HG03064 (cell line): ENCODE data around the gene ANO10.

ENCODE experiments used
- ATAC-seq: cut with Tn5 transposase; IDR thresholded peaks from one replicate; pipeline ENCODE4 v1.9.1; 2021; ENCODE audit warnings: low read depth; ENCODE audit not compliant: unreplicated experiment

The ANO10 gene

DNA sequence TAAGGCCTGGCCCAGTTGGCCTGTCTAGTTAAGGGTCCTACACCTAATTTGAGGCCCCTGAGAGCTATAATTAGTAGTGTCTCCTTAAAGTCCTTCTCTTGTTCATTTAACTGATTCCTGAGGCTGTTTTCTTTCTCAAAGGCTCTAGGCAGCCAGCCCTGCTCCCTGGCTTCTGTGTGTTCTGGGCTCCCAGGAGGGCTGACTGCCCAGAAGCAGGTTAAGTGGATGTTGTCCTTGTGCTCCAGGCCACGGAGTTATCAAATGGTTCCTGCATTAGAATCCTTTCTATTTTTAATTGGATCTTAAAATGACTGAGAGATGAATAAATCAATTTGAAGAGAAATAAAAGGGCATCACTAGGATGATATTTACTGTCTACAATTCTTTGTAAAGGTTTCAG lies 195.4 kb downstream of the ANO10 start:
- no peak for ATAC-seq

DNA sequence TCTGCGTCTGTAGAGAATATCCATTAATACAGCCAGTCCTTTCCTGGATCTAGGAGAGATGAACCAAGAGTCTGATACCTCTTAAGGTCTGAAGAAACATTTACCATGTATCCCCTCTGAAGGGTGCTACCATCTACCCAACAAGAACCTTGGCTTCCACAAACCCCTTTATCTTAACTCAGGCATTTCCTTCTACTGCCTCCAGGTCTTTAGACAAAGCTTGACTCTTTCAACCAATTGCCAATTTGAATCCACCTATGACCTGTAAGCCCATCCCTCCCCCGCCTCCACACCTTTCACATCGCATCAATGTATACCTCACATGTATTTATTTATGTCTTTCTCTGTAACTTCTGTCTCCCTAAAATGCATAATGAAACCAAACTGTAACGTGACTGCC lies 196.0 kb downstream of the ANO10 start:
- no peak for ATAC-seq

DNA sequence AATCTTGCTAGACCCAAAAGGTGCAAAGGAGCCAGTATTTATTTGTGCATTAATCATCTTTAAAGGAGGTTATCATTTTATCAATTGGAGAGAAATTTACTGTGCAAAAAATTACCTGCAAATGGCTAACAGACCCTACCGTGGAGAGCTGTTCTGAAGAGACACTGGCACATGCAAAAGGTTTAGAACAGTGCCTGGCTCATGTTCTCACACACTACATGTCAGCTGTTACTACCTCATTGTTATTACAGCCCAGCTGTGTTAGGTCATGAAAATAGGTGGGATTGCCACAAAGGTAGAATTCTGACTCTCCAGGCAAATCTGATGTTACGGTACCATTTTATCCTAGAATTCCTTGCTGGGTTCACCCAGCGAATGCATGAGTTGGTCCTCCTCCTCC lies 198.2 kb downstream of the ANO10 start:
- no peak for ATAC-seq

DNA sequence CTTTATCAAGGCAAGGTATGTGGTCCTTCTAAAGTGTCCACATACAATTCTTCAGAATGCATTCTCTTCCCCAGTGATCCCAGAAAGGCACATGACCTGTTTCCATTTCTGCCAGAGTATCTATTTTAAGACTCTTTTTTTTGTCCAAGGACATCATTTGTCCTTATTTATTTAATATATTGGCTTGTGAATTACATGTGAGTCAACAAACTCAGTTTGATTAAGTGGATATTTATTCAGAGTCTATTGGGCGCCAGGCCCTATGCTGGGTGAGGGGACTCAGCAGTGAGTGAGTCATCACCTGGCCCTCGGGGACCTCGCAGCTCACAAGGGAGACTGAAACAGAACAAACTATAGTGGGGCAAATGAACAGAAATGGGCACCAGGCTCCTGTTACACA lies 198.7 kb downstream of the ANO10 start:
- no peak for ATAC-seq

DNA sequence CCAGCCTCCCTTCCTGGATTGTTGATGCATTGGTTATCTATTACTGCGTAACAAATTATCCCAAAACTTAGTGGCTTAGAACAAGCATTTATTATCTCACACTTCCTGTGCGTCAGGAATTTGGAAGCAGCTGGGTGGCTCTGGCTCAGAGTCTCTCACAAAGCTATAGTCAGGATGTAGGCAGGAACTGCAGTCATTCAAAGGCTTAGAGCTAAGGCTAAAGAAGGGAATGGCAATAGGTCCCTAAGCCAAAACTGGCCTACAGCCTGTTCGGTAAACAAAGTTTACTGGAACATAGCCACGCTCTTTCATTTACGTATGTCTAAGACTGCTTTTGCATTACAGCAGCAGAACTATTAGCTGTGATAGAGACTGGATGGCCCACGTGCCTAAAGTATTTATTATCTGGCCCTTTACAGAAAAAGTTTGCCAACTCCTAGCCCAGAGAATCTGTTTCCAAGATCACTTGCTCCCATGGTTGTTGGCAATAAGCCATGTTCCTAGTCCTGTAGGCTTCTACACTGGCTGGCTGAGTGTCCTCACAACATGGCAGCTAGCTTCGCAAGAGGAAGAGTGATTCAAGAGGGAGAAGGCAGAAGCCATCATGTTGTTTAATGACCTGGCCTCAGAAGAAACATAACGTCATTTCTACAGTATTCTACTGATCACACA lies 203.1 kb downstream of the ANO10 start:
- ATAC-seq, result no peak

DNA sequence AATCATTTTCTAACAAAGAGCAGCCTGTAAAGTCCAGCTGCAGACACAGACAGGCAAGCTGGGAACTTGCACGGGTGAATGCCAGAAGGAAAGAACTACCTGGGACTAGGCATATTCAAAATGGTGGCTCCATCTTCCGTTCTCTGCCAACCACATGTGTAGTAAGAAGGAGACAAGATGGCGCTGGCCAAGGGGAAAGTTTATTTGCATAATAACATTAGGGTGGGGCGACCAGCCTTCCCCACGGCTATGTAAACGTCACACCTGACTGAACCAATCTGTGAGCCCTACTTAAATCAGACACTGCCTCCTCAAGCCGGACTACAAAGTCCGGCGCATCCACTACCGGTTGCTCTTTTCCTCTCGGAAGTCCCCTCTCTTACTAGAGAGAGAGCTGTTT lies 204.7 kb downstream of the ANO10 start:
- no peak for ATAC-seq

DNA sequence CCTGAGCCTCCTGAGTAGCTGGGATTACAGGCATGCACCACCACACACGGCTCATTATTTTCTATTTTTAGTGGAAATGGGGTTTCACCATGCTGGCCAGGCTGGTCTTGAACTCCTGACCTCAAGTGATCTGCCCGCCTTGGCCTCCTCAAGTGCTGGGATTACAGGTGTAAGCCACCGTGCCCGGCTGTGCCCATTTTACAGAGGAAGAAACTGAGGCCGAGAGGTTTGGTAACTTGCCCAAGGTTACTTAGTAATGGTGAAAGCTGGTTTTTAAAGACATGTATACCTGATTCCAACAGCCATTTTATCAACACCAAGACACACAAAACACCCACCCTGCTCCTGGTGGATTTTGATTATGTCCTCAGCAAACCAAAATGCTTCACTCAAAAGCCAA lies 206.7 kb downstream of the ANO10 start:
- no peak for ATAC-seq

DNA sequence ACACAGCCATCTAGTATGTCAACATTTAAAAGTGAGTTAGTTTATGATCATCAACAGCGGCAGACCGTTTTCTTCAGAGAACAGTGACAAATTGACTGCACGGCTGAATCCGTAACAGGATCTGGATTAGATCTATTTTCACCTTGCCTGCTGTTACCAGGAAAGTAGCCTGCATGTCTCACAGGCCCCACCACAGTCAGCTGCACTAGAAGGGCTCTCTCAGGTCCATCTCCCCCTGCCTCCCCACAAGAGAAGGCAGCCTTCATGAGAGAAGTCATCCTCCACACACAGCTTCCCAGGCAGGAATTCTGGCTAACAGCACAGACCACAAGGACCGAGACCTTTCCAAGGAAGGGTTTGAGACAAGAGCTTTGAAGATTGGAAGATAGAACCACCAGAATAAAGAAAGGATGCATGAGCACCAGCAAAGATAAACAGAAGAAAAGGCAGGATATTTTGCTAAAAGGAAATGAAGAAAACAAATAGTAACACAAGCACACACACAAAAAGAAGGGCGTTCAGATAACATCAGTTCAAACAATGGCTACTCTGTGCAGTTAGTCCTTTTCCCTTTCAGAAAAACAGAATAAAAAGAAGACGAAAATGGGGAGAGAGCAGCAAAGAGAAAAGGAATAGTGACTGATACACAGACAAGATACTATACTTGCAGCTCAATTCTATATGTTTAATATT lies 208.0 kb downstream of the ANO10 start:
- no peak for ATAC-seq

DNA sequence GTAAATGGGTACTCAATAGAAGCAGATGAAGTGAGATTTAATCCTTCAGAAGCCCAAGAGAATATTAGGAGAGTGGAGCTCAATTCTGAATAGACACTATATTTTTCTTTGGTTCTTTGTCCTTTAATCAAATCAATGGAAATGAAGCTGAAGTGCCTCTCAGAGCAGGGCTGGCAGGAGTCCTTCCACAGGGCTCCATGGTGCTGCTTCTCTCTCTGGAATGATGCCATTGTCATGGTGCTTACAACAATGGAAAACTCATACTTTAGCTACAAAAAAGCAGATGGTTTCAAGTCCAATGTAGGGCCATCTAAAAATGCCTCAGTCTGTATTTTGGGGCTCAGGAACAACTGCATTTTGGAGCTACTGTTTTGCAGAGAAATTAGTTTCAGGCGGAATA lies 210.4 kb downstream of the ANO10 start:
- no peak for ATAC-seq

DNA sequence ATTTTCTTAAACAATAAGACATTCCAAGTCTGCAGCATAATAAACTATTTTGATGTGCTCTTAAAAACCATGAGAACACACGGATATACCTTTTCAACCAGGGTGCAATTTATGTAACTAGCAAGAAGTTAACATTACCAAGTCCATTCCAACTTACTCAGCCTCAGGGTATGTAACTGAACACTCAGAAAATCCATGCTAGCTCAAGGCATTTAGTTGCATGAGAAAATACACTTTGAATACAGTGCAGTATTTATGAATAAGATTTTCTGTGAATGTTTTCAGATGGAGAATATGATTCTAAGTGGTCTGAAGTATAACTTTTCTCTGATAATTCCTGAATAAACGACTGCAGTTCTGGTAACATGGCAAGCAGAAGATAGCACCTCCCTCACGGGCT lies 211.2 kb downstream of the ANO10 start:
- ATAC-seq, result no peak

DNA sequence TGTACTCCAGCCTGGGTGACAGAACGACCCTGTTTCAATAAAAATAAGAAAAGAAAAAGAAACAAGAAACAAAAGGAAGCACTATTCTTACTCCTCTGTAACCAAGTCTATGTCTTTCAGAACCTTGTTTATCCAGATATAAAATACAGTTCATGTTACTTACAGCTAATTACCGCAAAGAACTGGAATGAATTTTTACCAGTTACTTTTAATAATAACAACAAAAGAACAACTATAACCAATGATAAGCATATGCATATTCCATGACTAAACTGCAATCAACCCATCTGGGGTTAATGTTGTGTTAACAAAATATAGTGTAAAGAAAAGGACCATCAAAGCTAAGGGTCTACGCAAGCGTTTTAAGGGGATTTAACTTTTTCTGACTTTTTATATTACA lies 212.3 kb downstream of the ANO10 start:
- ATAC-seq, result no peak

DNA sequence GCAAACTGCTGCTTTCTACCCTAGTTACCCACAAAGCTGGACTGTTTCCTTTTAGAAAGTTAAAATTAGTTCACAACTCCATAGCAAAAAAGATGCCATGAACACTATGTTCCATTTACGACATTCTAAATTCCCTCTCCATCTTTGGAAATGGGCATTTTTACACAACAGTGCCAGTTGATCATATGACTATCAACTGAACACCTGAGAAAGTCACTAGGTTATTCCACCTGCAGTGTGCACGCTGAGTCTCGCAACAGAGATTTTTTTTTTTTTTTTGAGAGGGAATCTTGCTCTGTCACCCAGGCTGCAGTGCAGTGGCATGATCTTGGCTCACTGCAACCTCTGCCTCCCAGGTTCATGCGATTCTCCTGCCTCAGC lies 215.2 kb downstream of the ANO10 start:
- no peak for ATAC-seq

DNA sequence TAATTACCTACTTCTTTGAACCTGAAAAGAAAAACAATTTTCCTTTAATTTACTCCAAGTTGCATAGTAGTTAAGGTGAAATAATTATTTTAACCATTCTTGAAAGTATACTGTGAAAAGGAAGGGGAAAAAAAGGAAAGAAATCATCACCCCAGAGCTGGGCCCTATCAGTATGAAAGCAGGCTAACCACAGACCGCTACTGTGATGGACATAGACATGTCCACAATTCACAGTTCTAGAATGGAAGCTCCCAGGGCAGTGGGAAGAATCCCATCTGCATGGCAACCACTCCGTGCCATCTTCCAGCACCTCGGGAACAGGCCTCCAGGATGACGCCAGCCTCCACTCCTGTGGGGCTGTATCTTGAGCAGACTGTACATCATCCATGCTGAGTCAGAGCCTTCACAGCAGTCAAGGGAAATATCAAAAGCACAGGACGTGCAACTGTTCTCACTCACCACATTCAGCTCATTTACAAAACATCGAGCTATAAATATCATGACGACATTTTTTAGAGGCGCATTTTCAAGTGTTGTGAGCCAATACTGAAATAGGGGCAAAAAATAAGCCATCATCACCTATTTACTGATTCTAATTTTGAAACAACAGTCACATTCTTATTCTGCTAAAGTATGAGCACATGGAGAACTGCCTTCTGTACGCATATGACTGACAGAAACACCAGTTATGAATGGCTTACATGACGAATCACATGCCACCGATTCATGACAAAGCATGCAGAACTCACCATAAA lies 215.7 kb downstream of the ANO10 start:
- no peak for ATAC-seq

DNA sequence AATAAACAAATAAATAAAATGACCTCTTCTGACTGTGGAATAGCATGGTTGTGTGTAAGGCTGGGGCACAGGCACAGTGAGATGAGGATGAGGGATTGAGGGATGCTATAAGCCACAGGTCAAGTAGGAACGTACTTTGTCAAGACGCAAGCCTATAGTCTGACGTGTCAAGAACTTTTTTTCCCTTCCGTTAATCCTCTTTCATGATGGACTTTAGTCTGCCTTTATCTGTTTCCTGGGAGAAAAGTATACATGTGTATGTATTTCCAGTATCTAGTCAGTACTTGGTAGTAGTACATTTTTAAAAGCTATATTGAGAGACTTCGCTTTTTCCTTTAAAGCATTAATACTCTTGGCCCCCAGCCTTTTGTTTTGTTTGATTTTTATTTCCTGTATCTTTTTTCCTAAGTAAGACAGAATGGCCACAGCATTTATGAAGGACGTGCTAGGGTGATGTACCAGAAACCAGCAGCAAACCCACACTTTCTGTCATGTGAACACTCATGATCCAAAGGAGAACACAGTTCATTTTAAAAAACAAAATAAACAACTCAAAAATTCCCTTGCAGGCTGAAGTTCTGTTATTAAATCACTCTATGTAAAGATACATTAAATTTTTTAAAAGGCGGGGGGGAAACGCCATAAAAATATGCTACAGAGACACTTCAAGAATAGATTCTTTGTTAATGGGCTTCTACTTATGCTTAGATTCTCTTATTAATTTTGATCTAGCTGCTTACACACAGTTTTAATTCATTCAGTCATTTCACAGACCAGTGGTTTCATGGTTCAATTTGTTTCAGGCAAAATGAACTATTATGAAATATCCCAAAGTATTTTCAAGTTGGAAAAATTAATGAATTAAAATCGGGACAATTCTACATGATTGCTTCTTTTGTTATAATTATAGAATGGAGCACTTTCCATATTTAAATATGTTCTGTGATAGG lies 220.8 kb downstream of the ANO10 start:
- ATAC-seq, result no peak

DNA sequence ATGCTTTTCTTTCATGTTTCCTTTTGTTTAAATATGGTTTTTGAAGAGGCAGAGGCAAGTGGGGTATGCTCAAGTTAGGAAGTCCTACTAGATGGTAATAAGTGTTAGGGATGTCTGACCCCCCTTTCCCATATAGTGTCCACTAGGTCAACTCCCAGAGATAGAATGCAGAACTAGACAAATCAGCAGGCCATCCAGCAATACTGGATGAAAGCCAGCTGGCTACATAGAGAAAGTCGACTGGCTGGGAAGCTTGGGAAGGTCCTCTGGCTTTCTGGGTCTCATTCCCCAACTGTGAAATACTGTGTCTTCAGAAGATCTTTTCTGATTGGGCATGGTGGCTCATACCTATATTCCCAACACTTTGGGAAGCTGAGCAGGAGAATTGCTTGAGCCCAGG lies 221.6 kb downstream of the ANO10 start:
- no peak for ATAC-seq

DNA sequence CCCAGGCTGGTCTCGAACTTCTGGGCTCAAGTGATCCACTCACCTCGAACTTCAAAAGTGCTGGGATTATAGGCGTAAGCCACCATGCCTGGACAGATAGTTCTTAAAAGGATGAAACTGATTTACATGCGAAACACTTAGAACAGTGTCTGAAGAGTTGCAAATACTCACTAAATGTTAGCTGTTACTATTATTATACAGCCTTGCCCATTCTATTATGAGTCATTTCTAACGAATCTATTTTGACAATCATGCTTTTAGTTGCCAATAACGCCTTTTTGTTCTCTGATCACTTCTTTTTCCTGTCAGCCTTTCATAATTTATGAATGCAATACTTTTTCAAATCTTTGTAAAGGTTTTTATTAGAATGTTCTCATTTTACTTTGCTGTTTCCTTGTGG lies 222.8 kb downstream of the ANO10 start:
- no peak for ATAC-seq

DNA sequence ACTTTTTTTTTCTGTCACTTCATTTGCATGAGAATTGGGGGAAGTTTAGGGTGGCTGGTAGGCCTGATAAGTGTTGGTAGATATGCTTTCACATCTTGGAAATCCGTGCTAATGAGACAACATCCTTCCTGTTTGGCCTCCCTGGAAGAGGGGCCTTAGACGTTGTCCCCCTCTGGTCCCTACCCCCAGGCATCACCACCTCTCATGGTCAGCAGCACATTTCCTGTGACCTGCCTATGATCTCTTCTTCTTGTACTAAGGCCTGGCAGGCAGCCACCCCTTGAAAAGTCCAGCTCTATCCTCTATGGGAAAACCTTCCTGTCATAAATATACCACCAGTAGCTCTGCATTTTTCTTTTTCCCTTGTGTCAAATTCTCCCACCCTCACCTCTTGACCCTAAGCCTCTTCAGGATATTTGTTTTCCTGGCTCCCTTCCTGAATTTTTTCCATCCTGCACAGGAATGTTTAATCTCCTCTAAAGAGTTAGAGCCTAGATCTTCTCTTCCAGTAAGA lies 227.7 kb downstream of the ANO10 start:
- no peak for ATAC-seq

DNA sequence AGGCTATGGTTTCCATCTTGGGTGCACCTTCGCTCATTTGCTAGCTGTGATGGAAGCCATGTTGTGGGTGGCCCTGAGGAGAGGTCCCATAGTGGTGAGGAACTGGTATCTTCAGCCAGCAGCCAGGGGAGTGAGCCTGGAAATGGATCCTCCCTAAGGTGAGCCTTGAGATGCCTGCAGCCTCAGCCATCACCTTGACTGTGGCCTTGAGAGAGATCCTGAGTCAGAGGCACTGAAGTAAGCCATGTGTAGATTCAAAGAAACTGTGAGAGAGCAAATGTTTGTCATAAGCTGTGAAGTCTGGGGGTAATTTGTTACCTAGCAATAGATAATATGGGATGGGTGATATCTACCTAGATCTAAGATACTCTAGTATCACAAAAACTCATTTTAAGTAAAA lies 230.2 kb downstream of the ANO10 start:
- no peak for ATAC-seq

DNA sequence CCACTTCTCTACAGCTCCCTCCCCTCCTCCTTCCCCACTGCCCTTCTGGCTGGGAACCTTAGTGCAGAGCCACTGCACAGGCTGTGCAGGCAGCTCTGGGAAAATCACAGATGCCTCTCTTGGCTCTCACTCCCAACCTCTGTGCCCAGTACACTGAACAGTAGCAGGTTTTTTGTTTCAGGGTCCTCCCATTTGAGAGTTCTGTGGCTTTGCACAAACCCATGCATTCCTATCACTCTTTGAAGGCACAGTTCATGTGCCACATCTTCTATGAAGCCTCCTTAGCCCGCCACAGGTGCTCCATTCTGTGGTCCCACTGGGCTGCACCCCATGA lies 231.6 kb downstream of the ANO10 start:
- no peak for ATAC-seq

DNA sequence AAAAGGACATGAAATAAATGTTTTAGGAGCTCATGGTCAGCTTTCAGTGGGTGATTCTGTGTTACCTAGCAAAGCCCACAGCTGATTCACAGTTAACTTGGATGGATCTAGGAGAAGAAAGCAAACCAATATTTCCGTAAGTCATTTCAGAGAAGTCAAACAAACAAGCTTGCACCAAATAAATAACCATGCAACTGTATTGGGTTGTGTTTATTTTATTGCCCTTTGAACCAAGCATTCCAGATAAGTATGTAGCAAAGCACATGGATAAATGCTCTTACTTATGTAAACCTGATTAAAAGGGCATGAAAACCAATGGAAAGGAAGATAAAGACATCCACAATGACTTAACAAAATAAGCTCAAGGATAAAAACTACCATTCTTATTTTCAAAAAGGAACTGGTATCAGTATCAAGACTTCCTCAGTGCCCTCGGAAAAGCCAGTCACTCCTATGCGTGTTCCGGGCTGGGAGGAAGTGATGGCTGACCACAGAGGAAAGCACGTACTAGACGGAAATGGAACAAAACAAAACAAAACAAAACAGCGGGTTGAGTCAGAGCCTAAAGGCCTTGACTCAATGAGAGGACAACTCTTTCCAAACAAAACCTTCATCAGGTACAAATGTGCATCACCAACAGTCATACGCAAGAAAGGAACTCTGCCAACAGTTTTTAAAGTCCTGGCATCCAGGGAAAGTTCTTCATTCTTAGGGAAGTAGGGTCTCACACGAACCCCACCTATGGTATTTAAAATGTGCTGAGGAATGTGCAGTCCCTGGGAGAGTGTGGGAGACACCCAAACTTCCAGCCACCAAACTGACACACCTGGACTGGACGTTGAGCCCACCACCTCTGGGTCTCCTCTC lies 232.2 kb downstream of the ANO10 start:
- ATAC-seq, result no peak
